Endothelial cell of umbilical vein (primary cell): ENCODE measurements around the gene TLR4. TPM values are rescaled to one million over a fixed set of nuclear protein-coding genes. Genes with fewer than 3 reads are reported as not detected.

Experiments used
- BruUV-seq: library from RNA; stranded (reverse); fragments of 400-500 nt; replicated peaks from 2 replicates; lab custom pipeline; 2021; lab: Mats Ljungman, UMichigan
- CTCF ChIA-PET: fragments of 300-600, 350-600 bp; sonication (Branson Sonifier 250); formaldehyde crosslinking; loops from one replicate; lab custom pipeline; 2021; ENCODE audit warnings: antibody characterized with exemption, inconsistent platforms; lab: Charles Lee
- POLR2A ChIA-PET: fragments of 300-600, 350-600 bp; sonication (Branson Sonifier 250); formaldehyde crosslinking; loops from one replicate; lab custom pipeline; 2021; ENCODE audit warnings: antibody characterized with exemption, inconsistent platforms; lab: Charles Lee
- DNase-seq: peaks from one replicate; pipeline ENCODE4 v3.0.0-alpha.2; 2011; ENCODE audit warnings: low read depth, low spot score
- FAIRE-seq: peaks from 2 replicates; lab custom pipeline; 2011; peaks lifted over from hg19 to GRCh38; lab: Jason Lieb, UNC
- H2AFZ ChIP-seq: 2 replicates; pipeline ENCODE4 v1.6.0; 2012; ENCODE audit warnings: low read depth, low read length, control low read depth, inconsistent platforms
- H3K27ac ChIP-seq: 2 replicates; pipeline ENCODE4 v1.5.1; 2011; ENCODE audit warnings: low read depth, mild to moderate bottlenecking, control low read depth, low read length, moderate library complexity; ENCODE audit not compliant: insufficient read depth
- H3K27me3 ChIP-seq, 2 experiments: 2 replicates each; pipeline versions ENCODE4 v1.6.0 to v1.6.1; 2011; ENCODE audit warnings: low read length in 2 of 2, mixed read lengths in 1 of 2; ENCODE audit not compliant: control insufficient read depth in 2 of 2, insufficient read depth in 2 of 2
- H3K36me3 ChIP-seq, 2 experiments: 2 replicates in 1 of 2; 3 replicates in 1 of 2; pipeline ENCODE4 v1.5.1; 2011; ENCODE audit warnings: low read length in 2 of 2, mild to moderate bottlenecking in 1 of 2, moderate library complexity in 1 of 2; ENCODE audit not compliant: control insufficient read depth in 2 of 2, insufficient read depth in 2 of 2; ENCODE audit errors: extremely low read depth in 1 of 2
- H3K4me1 ChIP-seq: 3 replicates; pipeline ENCODE4 v1.5.1; 2011; ENCODE audit warnings: mild to moderate bottlenecking, low read length; ENCODE audit not compliant: control insufficient read depth, insufficient read depth; ENCODE audit errors: extremely low read depth
- H3K4me2 ChIP-seq: 2 replicates; pipeline ENCODE4 v1.6.1; 2011; ENCODE audit warnings: low read length, control low read depth, mixed read lengths; ENCODE audit not compliant: insufficient read depth
- H3K4me3 ChIP-seq, 3 experiments: fragments of 200-600 bp in 1 of 3; sonication (generic), shearing (Covaris generic) in 1 of 3; replicated peaks in 1 of 3; 2 replicates each; pipeline ENCODE4 v1.5.1; 2011 to 2016; ENCODE audit warnings: control low read depth in 3 of 3, low read length in 3 of 3, mild to moderate bottlenecking in 2 of 3, inconsistent platforms in 1 of 3, low read depth in 1 of 3, moderate library complexity in 1 of 3; ENCODE audit not compliant: insufficient read depth in 1 of 3
- H3K79me2 ChIP-seq: 2 replicates; pipeline ENCODE4 v1.6.0; 2012; ENCODE audit warnings: low read length, inconsistent platforms; ENCODE audit not compliant: control insufficient read depth, insufficient read depth
- H3K9ac ChIP-seq: replicated peaks from 2 replicates; pipeline ENCODE3; 2011; ENCODE audit warnings: low read length, control low read depth; ENCODE audit not compliant: insufficient read depth; ENCODE audit errors: extremely low read depth
- H3K9me1 ChIP-seq: replicated peaks from 3 replicates; pipeline ENCODE4 v1.6.0; 2011; ENCODE audit warnings: mild to moderate bottlenecking, low read length; ENCODE audit not compliant: control insufficient read depth, insufficient read depth; ENCODE audit errors: extremely low read depth
- H3K9me3 ChIP-seq: replicated peaks from 2 replicates; pipeline ENCODE4 v1.5.1; 2012; ENCODE audit warnings: low read length, inconsistent platforms; ENCODE audit not compliant: control insufficient read depth, insufficient read depth
- H4K20me1 ChIP-seq: replicated peaks from 2 replicates; pipeline ENCODE3; 2011; ENCODE audit warnings: mild to moderate bottlenecking, low read length; ENCODE audit not compliant: control insufficient read depth, insufficient read depth; ENCODE audit errors: extremely low read depth
- EZH2 ChIP-seq: IDR thresholded peaks from 2 replicates; pipeline ENCODE4 v1.6.1; 2012; ENCODE audit warnings: borderline replicate concordance, low read depth, mild to moderate bottlenecking, moderate library complexity, low read length, inconsistent platforms; ENCODE audit not compliant: severe bottlenecking
- FOS ChIP-seq: IDR thresholded peaks from 2 replicates; pipeline ENCODE4 v1.6.1; 2011; ENCODE audit warnings: mild to moderate bottlenecking, low read length, moderate library complexity, borderline replicate concordance; ENCODE audit not compliant: insufficient read depth
- GATA2 ChIP-seq: IDR thresholded peaks from 2 replicates; pipeline ENCODE4 v1.7.0; 2011; ENCODE audit warnings: low read depth, mild to moderate bottlenecking, moderate library complexity, mixed read lengths, low read length; ENCODE audit not compliant: insufficient read length, insufficient read depth
- JUN ChIP-seq: IDR thresholded peaks from 2 replicates; pipeline ENCODE4 v1.6.1; 2011; ENCODE audit warnings: borderline replicate concordance, low read depth; ENCODE audit not compliant: insufficient read length, insufficient read depth
- MAX ChIP-seq: IDR thresholded peaks from 2 replicates; pipeline ENCODE4 v1.6.1; 2011; ENCODE audit not compliant: insufficient read depth, insufficient read length
- MYC ChIP-seq: IDR thresholded peaks from one replicate; pipeline ENCODE4 v1.6.1; 2011; ENCODE audit warnings: mild to moderate bottlenecking, low read depth, low read length
- POLR2A ChIP-seq: IDR thresholded peaks from 2 replicates; pipeline ENCODE4 v1.6.1; 2012; ENCODE audit warnings: low read depth, mild to moderate bottlenecking, control low read depth, low read length
- POLR2AphosphoS5 ChIP-seq: IDR thresholded peaks from 2 replicates; pipeline ENCODE4 v1.6.1; 2012; ENCODE audit warnings: low read depth, mild to moderate bottlenecking, control low read depth, low read length, moderate library complexity; ENCODE audit not compliant: insufficient read depth
- dilution Hi-C: fragments of 300-500 bp; cut with MboI; formaldehyde crosslinking; loops from one replicate; pipeline ENCODE4 v1.15.0; 2019; ENCODE audit warnings: low sequenced_read_pairs; ENCODE audit not compliant: extremely low pct_ligation_motif_present
- intact Hi-C: fragments of 100-400 bp; cut with micrococcal nuclease; formaldehyde crosslinking; loops from one replicate; pipeline ENCODE4 v1.10.0; 2022
- polyA plus RNA-seq, 4 experiments: library from polyadenylated mRNA; depleted of rRNA in 3 of 4; stranded (reverse) in 3 of 4; unstranded in 1 of 4; fragments of >200 nt; gene quantifications; 2 replicates each; pipeline versions ENCODE4 v1.2.1 to v1.2.3, GENCODE V29; 2011 to 2012; ENCODE audit warnings: missing spikeins in 1 of 4
- total RNA-seq: library from RNA; stranded (reverse); gene quantifications from 2 replicates; pipeline ENCODE4 v1.2.3, GENCODE V29; 2021
- TF ChIP-seq, protein P1 (sequence below), 2 donors: IDR thresholded peaks; 1 replicate in 1 of 2; 2 replicates in 1 of 2; pipeline ENCODE4 v1.5.1; 2011; ENCODE audit warnings: low read length in 2 of 2, mild to moderate bottlenecking in 2 of 2, moderate library complexity in 2 of 2, control low read depth in 1 of 2, inconsistent platforms in 1 of 2, low read depth in 1 of 2; ENCODE audit not compliant: insufficient read depth in 1 of 2; ENCODE audit errors: extremely low read depth in 1 of 2

The TLR4 gene
- total and polyA plus RNA-seq, 2 donors (not counting 3 experiments of a cell fraction or from before 2014, with no cell fraction given): 18.2 to 38.6 TPM

DNA sequence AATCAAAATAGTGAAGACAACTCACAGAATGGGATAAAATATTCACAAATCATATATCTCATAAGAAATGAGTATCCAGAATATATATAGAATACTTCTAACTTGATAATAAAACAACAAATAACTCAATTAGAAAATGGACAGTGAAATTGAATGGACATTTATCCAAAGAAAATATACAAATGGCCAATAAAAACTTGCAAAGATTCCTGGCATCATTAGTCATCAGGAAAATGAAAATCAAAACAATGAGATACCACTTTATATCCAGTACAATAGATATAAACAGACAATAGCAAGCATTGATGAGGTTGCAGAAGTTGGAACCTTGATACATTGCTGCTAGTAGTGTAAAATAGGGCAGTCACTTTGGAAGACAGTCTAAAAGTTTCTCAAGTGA is 12.8 kb upstream of the TLR4 start:
- Histone ChIP-seq H3K9ac (no peak overlapping the region), H3K4me1 (peaks cover 14% of the 10 kb centered on the region), H3K9me3 (no peaks in the 10 kb centered on the region), H2AFZ (no peak overlapping the region), H4K20me1 (no peaks in the 10 kb centered on the region), H3K27me3 (no peaks in the 10 kb centered on the region), H3K79me2 (no peaks in the 10 kb centered on the region), H3K4me3 (no peak overlapping the region), H3K27ac (peak overlapping the region; percentile 12), H3K9me1 (no peaks in the 10 kb centered on the region), H3K4me2 (peak overlapping the region; percentile 32), H3K36me3 (no peaks in the 10 kb centered on the region)
- DNase-seq: peak; percentile 75
- no TSS peak for BruUV-seq
- peak; percentile 42 for TF ChIP-seq FOS
- TF ChIP-seq POLR2AphosphoS5: no peak
- peak; percentile 66 for TF ChIP-seq JUN
- TF ChIP-seq GATA2: peak; percentile 10
- dilution Hi-C loops: no loop called here
- CTCF ChIA-PET: interaction anchor here (1.4 kb wide), 1 partner anchor 9 kb away, joined by 3 read pairs; no protein-coding TSS in a partner anchor
- POLR2A ChIA-PET: no interaction called here
- intact Hi-C loops: loop anchor here (1.0 kb wide), 2 partner anchors 12 to 13 kb away; partner anchors contain the start of gene TLR4
- peak; percentile 49 for FAIRE-seq

DNA sequence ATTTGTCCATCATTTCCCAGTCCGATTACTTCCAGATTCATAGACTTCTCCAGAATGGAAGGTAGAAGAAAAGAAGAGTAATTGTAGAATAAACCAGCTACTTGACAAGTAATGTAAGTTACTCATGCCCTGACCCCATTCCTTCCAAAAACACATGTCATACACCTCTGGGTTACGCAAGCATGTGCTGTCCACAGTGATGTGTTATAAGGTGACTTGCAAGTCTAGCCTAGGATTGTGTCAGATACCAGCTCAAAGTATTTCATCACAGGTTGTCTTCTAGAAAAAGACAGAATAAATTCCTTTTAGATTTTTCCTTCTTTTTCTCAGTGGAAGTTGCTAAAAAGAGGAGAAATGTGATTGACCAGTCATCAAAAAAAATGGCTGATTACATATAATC is 8.0 kb upstream of the TLR4 start:
- no TSS peak for BruUV-seq
- Histone ChIP-seq H3K36me3 (no peaks in the 10 kb centered on the region), H3K4me1 (peaks cover 7% of the 10 kb centered on the region), H3K9me1 (no peaks in the 10 kb centered on the region), H3K4me3 (no peak overlapping the region), H3K27me3 (no peaks in the 10 kb centered on the region), H3K9ac (no peak overlapping the region), H3K27ac (no peak overlapping the region), H2AFZ (no peak overlapping the region), H3K4me2 (no peak overlapping the region), H4K20me1 (no peaks in the 10 kb centered on the region), H3K79me2 (no peaks in the 10 kb centered on the region), H3K9me3 (no peaks in the 10 kb centered on the region)
- CTCF ChIA-PET: interaction anchor here (1.2 kb wide), 1 partner anchor 18 kb away, joined by 3 read pairs; no protein-coding TSS in a partner anchor
- POLR2A ChIA-PET: no interaction called here
- dilution Hi-C loops (no loop called here), intact Hi-C loops (no loop called here)
- DNase-seq (no peak), FAIRE-seq (no peak)
- TF ChIP-seq POLR2AphosphoS5: no peak
- no peak for TF ChIP-seq GATA2
- TF ChIP-seq MAX: no peak
- no peak for TF ChIP-seq FOS
- TF ChIP-seq, protein P1, sequence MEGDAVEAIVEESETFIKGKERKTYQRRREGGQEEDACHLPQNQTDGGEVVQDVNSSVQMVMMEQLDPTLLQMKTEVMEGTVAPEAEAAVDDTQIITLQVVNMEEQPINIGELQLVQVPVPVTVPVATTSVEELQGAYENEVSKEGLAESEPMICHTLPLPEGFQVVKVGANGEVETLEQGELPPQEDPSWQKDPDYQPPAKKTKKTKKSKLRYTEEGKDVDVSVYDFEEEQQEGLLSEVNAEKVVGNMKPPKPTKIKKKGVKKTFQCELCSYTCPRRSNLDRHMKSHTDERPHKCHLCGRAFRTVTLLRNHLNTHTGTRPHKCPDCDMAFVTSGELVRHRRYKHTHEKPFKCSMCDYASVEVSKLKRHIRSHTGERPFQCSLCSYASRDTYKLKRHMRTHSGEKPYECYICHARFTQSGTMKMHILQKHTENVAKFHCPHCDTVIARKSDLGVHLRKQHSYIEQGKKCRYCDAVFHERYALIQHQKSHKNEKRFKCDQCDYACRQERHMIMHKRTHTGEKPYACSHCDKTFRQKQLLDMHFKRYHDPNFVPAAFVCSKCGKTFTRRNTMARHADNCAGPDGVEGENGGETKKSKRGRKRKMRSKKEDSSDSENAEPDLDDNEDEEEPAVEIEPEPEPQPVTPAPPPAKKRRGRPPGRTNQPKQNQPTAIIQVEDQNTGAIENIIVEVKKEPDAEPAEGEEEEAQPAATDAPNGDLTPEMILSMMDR (IDR thresholded peaks at IDR 0.05; ENCODE audit: extremely low read depth in 1 of 2, insufficient read depth in 1 of 2, low read depth in 1 of 2, low read length in 2 of 2): no peak
- no peak for TF ChIP-seq MYC
- TF ChIP-seq EZH2: no peak
- no peak for TF ChIP-seq POLR2A
- no peak for TF ChIP-seq JUN
